GM23248 (cell line): Measurements from ENCODE around the gene HOXC6. TPM values are rescaled to one million over a fixed set of nuclear protein-coding genes. Genes with fewer than 3 reads are reported as not detected.

Source experiments
- DNase-seq: peaks from one replicate; pipeline ENCODE4 v3.0.0-alpha.2; 2015
- H2AFZ ChIP-seq: fragments of 200-600 bp; sonication (generic); 2 replicates; pipeline ENCODE4 v1.6.1; 2016; ENCODE audit warnings: antibody characterized with exemption
- H3F3A ChIP-seq: fragments of 200-600 bp; sonication (generic); 2 replicates; pipeline ENCODE4 v1.6.1; 2016; ENCODE audit warnings: mild to moderate bottlenecking, antibody characterized with exemption, mixed run types; ENCODE audit not compliant: insufficient read depth
- H3K27ac ChIP-seq: fragments of 200-600 bp; sonication (generic); 2 replicates; pipeline ENCODE4 v1.5.1; 2016; ENCODE audit warnings: mild to moderate bottlenecking
- H3K27me3 ChIP-seq: fragments of 200-600 bp; sonication (generic); replicated peaks from 2 replicates; pipeline ENCODE4 v1.6.1; 2016; ENCODE audit warnings: mild to moderate bottlenecking; ENCODE audit not compliant: insufficient read depth
- H3K36me3 ChIP-seq: fragments of 200-600 bp; sonication (generic); 2 replicates; pipeline ENCODE4 v1.6.1; 2016; ENCODE audit warnings: low read depth, mild to moderate bottlenecking
- H3K4me1 ChIP-seq: fragments of 200-600 bp; sonication (generic); 2 replicates; pipeline ENCODE4 v1.6.1; 2016; ENCODE audit warnings: mild to moderate bottlenecking; ENCODE audit not compliant: insufficient read depth
- H3K4me2 ChIP-seq: fragments of 200-600 bp; sonication (generic); one replicate; pipeline ENCODE4 v1.6.1; 2016; ENCODE audit warnings: mild to moderate bottlenecking; ENCODE audit not compliant: unreplicated experiment
- H3K4me3 ChIP-seq: fragments of 200-600 bp; sonication (generic); 2 replicates; pipeline ENCODE4 v1.5.1; 2016; ENCODE audit warnings: mild to moderate bottlenecking
- H3K79me2 ChIP-seq: fragments of 200-600 bp; sonication (generic); 2 replicates; pipeline ENCODE4 v1.6.1; 2016; ENCODE audit warnings: mild to moderate bottlenecking; ENCODE audit not compliant: insufficient read depth
- H3K9ac ChIP-seq: fragments of 200-600 bp; sonication (generic); 2 replicates; pipeline ENCODE4 v1.6.1; 2016; ENCODE audit warnings: mild to moderate bottlenecking
- H3K9me2 ChIP-seq: fragments of 200-600 bp; sonication (generic); 2 replicates; pipeline ENCODE4 v1.6.1; 2016; ENCODE audit warnings: mixed run types, mild to moderate bottlenecking, moderate library complexity; ENCODE audit not compliant: insufficient read depth
- H3K9me3 ChIP-seq: fragments of 200-600 bp; sonication (generic); one replicate; pipeline ENCODE4 v1.6.1; 2017; ENCODE audit warnings: low read depth
- H4K20me1 ChIP-seq: fragments of 200-600 bp; sonication (generic); 2 replicates; pipeline ENCODE4 v1.6.0; 2016; ENCODE audit not compliant: insufficient read depth
- EZH2 ChIP-seq: fragments of 200-600 bp; sonication (generic); IDR thresholded peaks from 2 replicates; pipeline ENCODE4 v1.6.1; 2018; ENCODE audit warnings: antibody characterized with exemption, mild to moderate bottlenecking; ENCODE audit not compliant: insufficient read depth, poor library complexity, severe bottlenecking
- EZH2phosphoT487 ChIP-seq: fragments of 200-600 bp; sonication (generic); IDR thresholded peaks from 2 replicates; pipeline ENCODE4 v1.6.1; 2018; ENCODE audit warnings: antibody characterized with exemption, moderate library complexity, mild to moderate bottlenecking, low read depth; ENCODE audit not compliant: insufficient read depth
- WGBS, 2 experiments: methylation state at CpG; one replicate each; pipeline ENCODE4 v1.1.6; 2015 to 2017; ENCODE audit warnings: low lambda C conversion rate in 2 of 2, low coverage in 1 of 2; ENCODE audit errors: missing lambda C conversion rate in 2 of 2; 5-methylcytosine and 5-hydroxymethylcytosine counted together
- in situ Hi-C: fragments of 300-500 bp; cut with MboI; formaldehyde crosslinking; loops from 2 replicates; pipeline ENCODE4 v1.15.0; 2020
- polyA plus RNA-seq: library from polyadenylated mRNA; unstranded; fragments of >200 nt; fragmentation: Nextera tagmentation; extraction: Ambion mirVana; gene quantifications from 2 replicates; pipeline ENCODE4 v1.2.1, GENCODE V29; 2016
- total RNA-seq: library from RNA; depleted of rRNA; stranded (reverse); fragments of >200 nt; shearing (Covaris generic); gene quantifications from 2 replicates; pipeline ENCODE4 v1.2.3, GENCODE V29; 2014

HOXC6 gene
- total and polyA plus RNA-seq, 2 experiments from 2014 or later: 3.6 to 20.5 TPM

DNA sequence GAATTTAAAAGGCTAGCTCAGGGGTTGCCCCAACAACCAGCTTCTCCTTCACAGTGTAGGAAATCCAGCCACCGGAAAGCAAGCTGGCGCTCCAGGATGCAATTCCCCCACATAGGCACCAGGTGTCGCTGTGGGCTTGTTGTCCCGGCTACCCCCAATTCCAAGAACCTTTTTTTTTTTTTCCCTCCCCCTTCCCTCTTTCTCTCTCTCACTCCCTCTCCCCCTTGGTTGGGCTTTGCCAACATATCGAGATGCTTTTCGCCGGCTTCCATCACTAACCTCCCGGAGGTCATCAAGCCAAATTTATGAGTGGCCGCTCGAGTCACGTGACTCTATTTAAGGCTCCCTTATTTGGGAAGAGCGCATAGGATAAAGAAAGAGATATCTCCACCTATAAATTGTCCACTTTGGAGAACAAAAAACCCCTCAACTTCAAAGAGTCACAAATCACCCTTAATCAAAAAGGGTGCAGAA lies 4.4 kb downstream of the HOXC6 start, which contains the start of gene HOXC5:
Gene HOXC5 (plus strand): TSS at position 424 of the 474 bp plus-strand sequence. CDS start 73 bp downstream, outside the sequence.
- Histone ChIP-seq H3K9me2 (no peaks in the 10 kb centered on the region), H3F3A (peaks cover 18% of the 10 kb centered on the region), H3K9me3 (no peaks in the 10 kb centered on the region), H3K27ac (peak within 1 kb of the TSS; percentile 99), H3K9ac (peak within 1 kb of the TSS; percentile 97), H2AFZ (peak within 1 kb of the TSS; percentile 70), H3K4me1 (peaks cover 30% of the 10 kb centered on the region), H3K4me3 (peak within 1 kb of the TSS; percentile 77), H4K20me1 (no peaks in the 10 kb centered on the region), H3K4me2 (peak within 1 kb of the TSS; percentile 94), H3K79me2 (peaks cover 84% of the 10 kb centered on the region), H3K36me3 (no peaks in the 10 kb centered on the region), H3K27me3 (no peaks in the 10 kb centered on the region)
- peak; percentile 81 for DNase-seq
- in situ Hi-C loops: no loop called here
- WGBS, 2 experiments: 2% methylated on average over 12 of the region's 12 CpGs
- TF ChIP-seq EZH2: no peak
- no peak for TF ChIP-seq EZH2phosphoT487

DNA sequence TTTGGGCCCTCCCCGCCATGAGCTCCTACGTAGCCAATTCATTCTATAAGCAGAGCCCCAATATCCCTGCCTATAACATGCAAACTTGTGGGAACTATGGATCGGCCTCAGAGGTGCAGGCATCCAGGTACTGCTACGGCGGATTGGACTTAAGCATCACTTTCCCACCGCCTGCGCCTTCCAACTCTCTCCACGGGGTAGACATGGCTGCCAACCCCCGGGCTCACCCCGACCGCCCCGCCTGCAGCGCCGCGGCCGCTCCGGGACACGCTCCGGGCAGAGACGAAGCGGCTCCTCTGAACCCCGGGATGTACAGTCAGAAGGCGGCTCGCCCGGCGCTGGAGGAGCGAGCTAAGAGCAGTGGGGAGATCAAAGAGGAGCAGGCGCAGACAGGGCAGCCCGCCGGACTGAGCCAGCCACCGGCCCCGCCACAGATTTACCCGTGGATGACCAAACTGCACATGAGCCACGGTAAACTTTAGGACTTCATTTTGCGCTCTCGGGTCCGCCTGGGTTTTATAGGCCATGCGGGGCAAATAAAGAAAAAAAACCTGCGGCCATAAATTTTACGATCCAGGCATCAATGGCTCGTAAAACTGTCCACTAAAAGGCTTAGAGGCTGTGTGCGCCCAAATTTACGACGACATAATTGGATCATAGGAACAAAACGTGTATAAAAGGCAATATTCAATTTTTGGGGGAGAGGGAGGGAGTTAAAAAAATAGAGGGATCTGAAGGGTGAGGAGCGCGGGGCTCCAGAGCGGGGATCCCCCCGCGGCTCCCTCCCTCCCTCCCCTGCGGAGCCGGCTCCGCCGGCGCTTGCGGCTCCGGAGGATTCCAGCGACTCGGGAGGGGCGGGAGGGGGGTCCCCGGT lies 5.1 kb downstream of the HOXC6 start:
- peak overlapping the region; percentile 70 for H2AFZ ChIP-seq
- H3K9ac ChIP-seq: peak overlapping the region; percentile 97
- peaks cover 77% of the 10 kb centered on the region for H3K79me2 ChIP-seq
- peak overlapping the region; percentile 99 for H3K27ac ChIP-seq
- no peaks in the 10 kb centered on the region for H4K20me1 ChIP-seq
- in situ Hi-C loops: no loop called here
- DNase-seq: peak; percentile 87
- no peak for TF ChIP-seq EZH2phosphoT487
- no peak for TF ChIP-seq EZH2
- 1% methylated on average over 46 to 61 of the region's 61 CpGs for WGBS, 2 experiments
- peaks cover 16% of the 10 kb centered on the region; the same call in 1 of the 2 replicates for H3F3A ChIP-seq
- peaks cover 27% of the 10 kb centered on the region for H3K4me1 ChIP-seq
- H3K4me3 ChIP-seq: peak overlapping the region; percentile 72
- H3K36me3 ChIP-seq: no peaks in the 10 kb centered on the region
- H3K9me2 ChIP-seq: no peaks in the 10 kb centered on the region
- H3K9me3 ChIP-seq: no peaks in the 10 kb centered on the region
- H3K27me3 ChIP-seq: no peaks in the 10 kb centered on the region
- peak overlapping the region; percentile 94 for H3K4me2 ChIP-seq

DNA sequence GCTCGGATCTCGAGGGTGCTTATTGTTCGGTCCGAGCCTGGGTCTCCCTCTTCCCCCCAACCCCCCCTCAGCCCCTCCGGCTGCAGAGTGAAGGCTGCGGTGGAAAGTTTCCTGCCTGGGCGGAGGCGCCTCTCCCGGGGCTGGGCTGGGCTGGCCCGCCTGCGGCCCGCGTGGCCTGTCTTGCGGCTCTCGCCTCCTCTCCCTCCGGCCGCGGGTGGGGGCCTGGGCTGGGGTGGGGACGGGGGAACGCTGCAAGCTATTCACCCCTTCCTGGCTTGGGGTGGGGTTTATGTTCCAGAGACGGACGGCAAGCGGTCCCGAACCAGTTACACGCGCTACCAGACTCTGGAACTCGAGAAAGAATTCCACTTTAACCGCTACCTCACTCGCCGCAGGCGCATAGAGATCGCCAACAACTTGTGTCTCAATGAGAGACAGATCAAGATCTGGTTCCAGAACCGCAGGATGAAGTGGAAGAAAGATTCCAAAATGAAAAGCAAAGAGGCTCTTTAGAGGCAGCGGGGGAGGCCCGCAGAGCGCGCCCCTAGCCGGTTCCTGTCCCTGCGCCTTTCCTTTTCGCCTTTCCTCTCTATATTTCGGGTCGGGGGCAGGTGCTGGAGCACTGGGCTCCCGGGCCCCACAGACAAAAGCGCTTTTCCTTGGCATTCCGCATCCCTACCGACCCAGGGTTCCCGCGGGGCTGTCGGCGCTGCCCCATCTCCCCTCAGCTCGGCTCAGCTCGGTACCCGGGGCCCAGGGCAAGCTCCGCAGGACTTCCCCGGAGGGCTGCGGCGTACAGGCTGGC lies 5.9 kb downstream of the HOXC6 start:
- H3K4me2 ChIP-seq: peak overlapping the region; percentile 94
- H3K4me1 ChIP-seq: peaks cover 28% of the 10 kb centered on the region
- peak overlapping the region; percentile 72 for H3K4me3 ChIP-seq
- TF ChIP-seq EZH2phosphoT487 (no peak), EZH2 (no peak)
- no peaks in the 10 kb centered on the region for H3K27me3 ChIP-seq
- peaks cover 69% of the 10 kb centered on the region for H3K79me2 ChIP-seq
- DNase-seq: peak; percentile 74
- peak overlapping the region; percentile 99 for H3K27ac ChIP-seq
- 16 to 25% methylated on average over 39 to 57 of the region's 57 CpGs for WGBS, 2 experiments
- peak overlapping the region; percentile 97 for H3K9ac ChIP-seq
- no peaks in the 10 kb centered on the region for H3K36me3 ChIP-seq
- no peaks in the 10 kb centered on the region for H4K20me1 ChIP-seq
- in situ Hi-C loops: no loop called here
- H3F3A ChIP-seq: peaks cover 16% of the 10 kb centered on the region; the same call in 1 of the 2 replicates
- peak overlapping the region; percentile 70 for H2AFZ ChIP-seq
- no peaks in the 10 kb centered on the region for H3K9me3 ChIP-seq
- H3K9me2 ChIP-seq: no peaks in the 10 kb centered on the region

DNA sequence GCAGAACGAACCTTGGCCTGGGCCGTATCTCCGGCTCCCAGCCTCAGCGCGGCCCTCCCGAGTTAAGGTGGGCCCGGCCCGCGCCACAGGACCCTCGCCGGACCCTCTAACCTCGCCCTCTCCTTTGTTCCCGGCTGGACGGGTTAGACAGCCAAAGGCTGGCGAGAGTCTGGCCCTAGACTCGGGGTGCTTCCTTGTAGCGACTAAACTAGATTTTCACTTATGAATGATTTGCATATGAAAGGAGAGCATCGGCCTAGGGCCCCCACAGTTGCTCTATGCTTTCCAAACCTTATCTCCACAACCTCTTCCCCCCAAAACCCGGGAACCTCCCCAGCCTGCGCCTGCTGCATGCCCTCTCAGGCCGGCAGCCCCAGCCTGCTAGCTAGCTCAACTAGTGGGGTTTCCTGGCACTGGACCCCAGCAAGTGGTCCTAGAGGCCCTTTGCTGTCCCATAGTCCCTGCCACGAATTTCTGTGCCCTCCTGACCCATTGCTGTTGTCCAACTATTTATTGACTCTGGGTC lies 6.6 kb downstream of the HOXC6 start:
- in situ Hi-C loops: no loop called here
- WGBS, 2 experiments: 57 to 67% methylated on average over 21 to 22 of the region's 22 CpGs
- H3K4me2 ChIP-seq: peak overlapping the region; percentile 94

More for the DNA sequence above, 6.6 kb downstream of the HOXC6 start:
- H3K27me3 ChIP-seq: no peaks in the 10 kb centered on the region
- H3K9me3 ChIP-seq: no peaks in the 10 kb centered on the region
- H3K4me1 ChIP-seq: peaks cover 34% of the 10 kb centered on the region
- no peak overlapping the region for H3K27ac ChIP-seq
- H3K36me3 ChIP-seq: no peaks in the 10 kb centered on the region
- TF ChIP-seq EZH2 (no peak), EZH2phosphoT487 (no peak)
- peaks cover 16% of the 10 kb centered on the region; the same call in 1 of the 2 replicates for H3F3A ChIP-seq
- peak overlapping the region; percentile 72 for H3K4me3 ChIP-seq
- peak; percentile 3 for DNase-seq
- H3K79me2 ChIP-seq: peaks cover 63% of the 10 kb centered on the region
- peak overlapping the region; percentile 70 for H2AFZ ChIP-seq
- peak overlapping the region; percentile 97 for H3K9ac ChIP-seq
- H3K9me2 ChIP-seq: no peaks in the 10 kb centered on the region
- no peaks in the 10 kb centered on the region for H4K20me1 ChIP-seq
